Stomach (tissue), 4 donors: ENCODE data around the gene C12orf50.

Experiments
- EP300 ChIP-seq: sonication (generic); formaldehyde crosslinking; IDR thresholded peaks from one replicate; pipeline ENCODE4 v1.6.1; 2017; ENCODE audit warnings: antibody characterized with exemption
- POLR2A ChIP-seq, 4 donors: fragments of 450-650 bp; IDR thresholded peaks; one replicate each; pipeline ENCODE4 v1.6.1; 2016; ENCODE audit warnings: antibody characterized with exemption in 4 of 4, control low read depth in 2 of 4, mild to moderate bottlenecking in 1 of 4, moderate library complexity in 1 of 4
- POLR2AphosphoS5 ChIP-seq, 3 donors: sonication (generic); formaldehyde crosslinking; IDR thresholded peaks; one replicate each; pipeline ENCODE4 v1.6.1; 2016; ENCODE audit warnings: antibody characterized with exemption in 3 of 3
- TF ChIP-seq, protein P1 (sequence below), 7 experiments: fragments of 450-650 bp in 4 of 7; fragments of 200-600 bp in 3 of 7; sonication (generic) in 3 of 7; IDR thresholded peaks; one replicate each; pipeline ENCODE4 v1.5.1; 2016 to 2019; ENCODE audit warnings: antibody characterized with exemption in 7 of 7, control low read depth in 2 of 7, mild to moderate bottlenecking in 1 of 7

DNA sequence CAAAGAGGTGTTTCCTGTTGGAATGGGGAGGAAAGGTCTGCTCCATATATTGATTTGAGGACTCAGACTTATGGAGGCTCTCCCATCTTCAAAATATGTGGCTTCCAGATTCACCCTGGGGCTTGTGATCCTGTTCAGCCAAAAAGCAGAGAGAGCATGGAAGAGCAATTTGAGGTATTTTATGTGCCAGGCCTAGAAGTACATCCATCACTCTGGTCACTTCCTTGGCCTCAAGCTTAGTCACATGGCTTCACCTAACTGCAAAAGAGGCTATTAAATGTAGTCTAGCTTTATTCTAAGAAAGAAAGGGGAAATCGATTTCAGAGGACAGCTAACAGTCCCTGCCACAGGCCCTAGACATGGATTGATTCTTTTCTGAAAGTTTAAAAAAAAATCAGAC lies 86.2 kb downstream of the C12orf50 start:
- TF ChIP-seq POLR2AphosphoS5 (IDR thresholded peaks at IDR 0.05) (no peak), POLR2A (IDR thresholded peaks at IDR 0.05) (no peak), EP300 (no peak)
- TF ChIP-seq, protein P1, sequence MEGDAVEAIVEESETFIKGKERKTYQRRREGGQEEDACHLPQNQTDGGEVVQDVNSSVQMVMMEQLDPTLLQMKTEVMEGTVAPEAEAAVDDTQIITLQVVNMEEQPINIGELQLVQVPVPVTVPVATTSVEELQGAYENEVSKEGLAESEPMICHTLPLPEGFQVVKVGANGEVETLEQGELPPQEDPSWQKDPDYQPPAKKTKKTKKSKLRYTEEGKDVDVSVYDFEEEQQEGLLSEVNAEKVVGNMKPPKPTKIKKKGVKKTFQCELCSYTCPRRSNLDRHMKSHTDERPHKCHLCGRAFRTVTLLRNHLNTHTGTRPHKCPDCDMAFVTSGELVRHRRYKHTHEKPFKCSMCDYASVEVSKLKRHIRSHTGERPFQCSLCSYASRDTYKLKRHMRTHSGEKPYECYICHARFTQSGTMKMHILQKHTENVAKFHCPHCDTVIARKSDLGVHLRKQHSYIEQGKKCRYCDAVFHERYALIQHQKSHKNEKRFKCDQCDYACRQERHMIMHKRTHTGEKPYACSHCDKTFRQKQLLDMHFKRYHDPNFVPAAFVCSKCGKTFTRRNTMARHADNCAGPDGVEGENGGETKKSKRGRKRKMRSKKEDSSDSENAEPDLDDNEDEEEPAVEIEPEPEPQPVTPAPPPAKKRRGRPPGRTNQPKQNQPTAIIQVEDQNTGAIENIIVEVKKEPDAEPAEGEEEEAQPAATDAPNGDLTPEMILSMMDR (IDR thresholded peaks at IDR 0.05) = no peak
